Measurements from ENCODE around the gene TRIM26.

DNA sequence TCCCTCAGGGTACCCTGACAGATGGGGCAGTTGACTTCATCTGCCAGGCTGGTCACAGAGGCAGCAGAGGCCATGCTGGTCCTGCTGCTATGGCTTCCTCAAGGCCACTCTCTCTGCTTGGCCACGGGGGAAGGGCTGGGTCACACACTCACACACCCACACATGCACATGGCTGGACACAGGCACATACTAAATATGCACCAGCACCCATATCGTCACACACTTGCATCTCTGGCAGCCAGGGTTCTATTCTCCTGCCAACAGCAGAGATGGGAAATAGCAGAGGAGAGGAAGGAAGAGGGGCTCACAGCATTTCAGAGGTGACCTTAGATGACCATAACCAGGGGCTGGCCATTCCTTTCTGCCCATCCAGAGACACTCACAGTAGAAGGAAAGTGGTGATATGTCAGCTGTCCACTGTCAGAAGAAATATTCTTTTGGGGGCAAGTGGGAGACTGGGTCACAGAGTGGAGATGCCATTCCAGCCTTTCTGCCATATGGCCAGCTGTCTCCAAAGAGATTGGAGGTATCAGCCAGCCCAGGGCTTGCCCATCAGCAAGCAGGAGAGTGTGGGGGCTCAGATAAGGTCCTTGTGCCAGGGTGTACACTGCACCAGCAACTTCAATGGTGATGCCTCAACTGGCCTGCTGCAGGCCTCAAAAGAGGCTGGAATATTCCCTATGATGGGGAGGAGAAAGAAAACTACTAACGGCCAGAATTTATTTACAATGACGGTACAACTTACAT lies 52.2 kb downstream of the TRIM26 start, which contains the start of gene TRIM10:
- TF ChIP-seq, protein P1, sequence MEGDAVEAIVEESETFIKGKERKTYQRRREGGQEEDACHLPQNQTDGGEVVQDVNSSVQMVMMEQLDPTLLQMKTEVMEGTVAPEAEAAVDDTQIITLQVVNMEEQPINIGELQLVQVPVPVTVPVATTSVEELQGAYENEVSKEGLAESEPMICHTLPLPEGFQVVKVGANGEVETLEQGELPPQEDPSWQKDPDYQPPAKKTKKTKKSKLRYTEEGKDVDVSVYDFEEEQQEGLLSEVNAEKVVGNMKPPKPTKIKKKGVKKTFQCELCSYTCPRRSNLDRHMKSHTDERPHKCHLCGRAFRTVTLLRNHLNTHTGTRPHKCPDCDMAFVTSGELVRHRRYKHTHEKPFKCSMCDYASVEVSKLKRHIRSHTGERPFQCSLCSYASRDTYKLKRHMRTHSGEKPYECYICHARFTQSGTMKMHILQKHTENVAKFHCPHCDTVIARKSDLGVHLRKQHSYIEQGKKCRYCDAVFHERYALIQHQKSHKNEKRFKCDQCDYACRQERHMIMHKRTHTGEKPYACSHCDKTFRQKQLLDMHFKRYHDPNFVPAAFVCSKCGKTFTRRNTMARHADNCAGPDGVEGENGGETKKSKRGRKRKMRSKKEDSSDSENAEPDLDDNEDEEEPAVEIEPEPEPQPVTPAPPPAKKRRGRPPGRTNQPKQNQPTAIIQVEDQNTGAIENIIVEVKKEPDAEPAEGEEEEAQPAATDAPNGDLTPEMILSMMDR (IDR thresholded peaks at IDR 0.05): no peak
- TF ChIP-seq POLR2A (IDR thresholded peaks at IDR 0.05): no peak
